H9 (cell line): ENCODE measurements around the gene CAMSAP2. TPM values are rescaled to one million over a fixed set of nuclear protein-coding genes. Genes with fewer than 3 reads are reported as not detected.
A peak's percentile ranks its signal among the peaks of the same experiment; 100 is the strongest.

ENCODE experiments used
- DNase-seq: peaks from one replicate; pipeline ENCODE4 v3.0.0-alpha.2; 2017
- H2AFZ ChIP-seq: one replicate; pipeline ENCODE4 v1.6.1; 2013; ENCODE audit warnings: mild to moderate bottlenecking, low read length, control low read depth, moderate library complexity
- H2AK5ac ChIP-seq: 2 replicates; pipeline ENCODE4 v1.6.1; 2013; ENCODE audit warnings: low read length, control low read depth, mixed read lengths; ENCODE audit not compliant: insufficient read length
- H2BK120ac ChIP-seq: one replicate; pipeline ENCODE4 v1.6.1; 2013; ENCODE audit warnings: low read depth, mild to moderate bottlenecking, low read length, control low read depth, inconsistent platforms; ENCODE audit not compliant: poor library complexity, severe bottlenecking
- H2BK12ac ChIP-seq: 2 replicates; pipeline ENCODE4 v1.6.1; 2013; ENCODE audit warnings: low read length, control low read depth, mixed read lengths, low read depth; ENCODE audit not compliant: insufficient read length
- H2BK15ac ChIP-seq: 2 replicates; pipeline ENCODE4 v1.6.1; 2013; ENCODE audit warnings: low read depth, low read length, control low read depth
- H2BK20ac ChIP-seq: one replicate; pipeline ENCODE4 v1.6.1; 2013; ENCODE audit warnings: low read depth, mild to moderate bottlenecking, low read length, control low read depth, inconsistent platforms; ENCODE audit not compliant: poor library complexity, severe bottlenecking
- H2BK5ac ChIP-seq: 2 replicates; pipeline ENCODE4 v1.6.1; 2013; ENCODE audit warnings: low read length, control low read depth, mixed read lengths; ENCODE audit not compliant: insufficient read length
- H3K14ac ChIP-seq: 2 replicates; pipeline ENCODE4 v1.6.1; 2013; ENCODE audit warnings: low read length, control low read depth; ENCODE audit not compliant: insufficient read depth
- H3K18ac ChIP-seq: 2 replicates; pipeline ENCODE4 v1.6.1; 2013; ENCODE audit warnings: low read depth, mild to moderate bottlenecking, mixed read lengths, low read length, control low read depth; ENCODE audit not compliant: insufficient read length
- H3K23ac ChIP-seq: 2 replicates; pipeline ENCODE4 v1.6.1; 2013; ENCODE audit warnings: low read length, control low read depth, mixed read lengths, low read depth; ENCODE audit not compliant: insufficient read length
- H3K23me2 ChIP-seq: 2 replicates; pipeline ENCODE4 v1.6.1; 2013; ENCODE audit warnings: low read depth, mild to moderate bottlenecking, mixed read lengths, low read length, control low read depth; ENCODE audit not compliant: insufficient read length, poor library complexity, severe bottlenecking
- H3K27ac ChIP-seq: 2 replicates; pipeline ENCODE4 v1.5.1; 2013; ENCODE audit warnings: low read length, control low read depth, mixed read lengths, low read depth; ENCODE audit not compliant: insufficient read length
- H3K27me3 ChIP-seq: 2 replicates; pipeline ENCODE4 v1.6.1; 2013; ENCODE audit warnings: low read length, control low read depth, inconsistent platforms; ENCODE audit not compliant: insufficient read depth
- H3K4ac ChIP-seq: 2 replicates; pipeline ENCODE4 v1.6.1; 2013; ENCODE audit warnings: low read depth, mild to moderate bottlenecking, control low read depth, inconsistent platforms, low read length, moderate library complexity
- H3K4me1 ChIP-seq: 2 replicates; pipeline ENCODE4 v1.6.1; 2013; ENCODE audit warnings: low read length, control low read depth, inconsistent platforms; ENCODE audit not compliant: insufficient read depth
- H3K4me2 ChIP-seq: 2 replicates; pipeline ENCODE4 v1.6.1; 2013; ENCODE audit warnings: low read length, control low read depth, mixed read lengths; ENCODE audit not compliant: insufficient read length, insufficient read depth
- H3K56ac ChIP-seq: 2 replicates; pipeline ENCODE4 v1.6.1; 2013; ENCODE audit warnings: low read depth, mild to moderate bottlenecking, mixed read lengths, low read length, control low read depth; ENCODE audit not compliant: insufficient read length
- H3K79me1 ChIP-seq: 2 replicates; pipeline ENCODE4 v1.6.1; 2013; ENCODE audit warnings: low read depth, mild to moderate bottlenecking, moderate library complexity, low read length, control low read depth, inconsistent platforms; ENCODE audit not compliant: insufficient read depth, poor library complexity, severe bottlenecking
- H3K79me2 ChIP-seq: 2 replicates; pipeline ENCODE4 v1.6.1; 2013; ENCODE audit warnings: low read length, control low read depth, inconsistent platforms; ENCODE audit not compliant: insufficient read depth
- H3K9ac ChIP-seq: 2 replicates; pipeline ENCODE4 v1.6.1; 2013; ENCODE audit warnings: low read length, control low read depth, mixed read lengths; ENCODE audit not compliant: insufficient read length; ENCODE audit errors: extremely low read depth
- H3K9me3 ChIP-seq: one replicate; pipeline ENCODE4 v1.6.1; 2013; ENCODE audit warnings: low read depth, low read length, inconsistent platforms; ENCODE audit not compliant: control insufficient read depth
- H3T11ph ChIP-seq: one replicate; pipeline ENCODE4 v1.6.1; 2013; ENCODE audit warnings: mild to moderate bottlenecking, low read length, control low read depth, inconsistent platforms
- H4K20me1 ChIP-seq: one replicate; pipeline ENCODE4 v1.6.1; 2013; ENCODE audit not compliant: control insufficient read depth, insufficient read length, insufficient read depth
- H4K5ac ChIP-seq: 2 replicates; pipeline ENCODE4 v1.6.1; 2013; ENCODE audit warnings: low read depth, mild to moderate bottlenecking, mixed read lengths, low read length, control low read depth; ENCODE audit not compliant: insufficient read length
- H4K8ac ChIP-seq: replicated peaks from 2 replicates; pipeline ENCODE4 v1.6.1; 2013; ENCODE audit warnings: low read length, control low read depth, mixed read lengths, low read depth; ENCODE audit not compliant: insufficient read length
- H4K91ac ChIP-seq: 2 replicates; pipeline ENCODE4 v1.6.1; 2013; ENCODE audit warnings: low read depth, mild to moderate bottlenecking, moderate library complexity, mixed read lengths, low read length, control low read depth; ENCODE audit not compliant: insufficient read length
- H3K27ac Mint-ChIP-seq, 3 experiments: 2 replicates in 2 of 3; 3 replicates in 1 of 3; pipeline ENCODE4 v1.8.0; 2020 to 2021; ENCODE audit warnings: mixed read lengths in 3 of 3, mild to moderate bottlenecking in 1 of 3, moderate library complexity in 1 of 3
- H3K27me3 Mint-ChIP-seq: 2 replicates; pipeline ENCODE4 v1.8.0; 2021; ENCODE audit warnings: low read depth, mild to moderate bottlenecking, moderate library complexity, mixed read lengths
- H3K36me3 Mint-ChIP-seq, 3 experiments: 2 replicates in 2 of 3; 3 replicates in 1 of 3; pipeline ENCODE4 v1.8.0; 2020 to 2021; ENCODE audit warnings: low read depth in 3 of 3, mixed read lengths in 3 of 3; ENCODE audit not compliant: insufficient read depth in 1 of 3
- H3K4me1 Mint-ChIP-seq, 2 experiments: 2 replicates each; pipeline ENCODE4 v1.8.0; 2020; ENCODE audit warnings: mixed read lengths in 2 of 2
- H3K4me3 Mint-ChIP-seq, 2 experiments: 2 replicates in 1 of 2; 3 replicates in 1 of 2; pipeline ENCODE4 v1.8.0; 2020 to 2021; ENCODE audit warnings: mild to moderate bottlenecking in 2 of 2, mixed read lengths in 2 of 2, moderate library complexity in 1 of 2
- H3K9me3 Mint-ChIP-seq, 2 experiments: 2 replicates in 1 of 2; 3 replicates in 1 of 2; pipeline ENCODE4 v1.8.0; 2020; ENCODE audit warnings: mild to moderate bottlenecking in 2 of 2, mixed read lengths in 2 of 2, moderate library complexity in 1 of 2
- WGBS: extraction: QIAGEN DNeasy Blood & Tissue Kit; methylation state at CpG from one replicate; pipeline ENCODE4 v1.1.7; 2013; ENCODE audit warnings: missing lambda C conversion rate, low lambda C conversion rate, mixed read lengths; ENCODE audit not compliant: insufficient read length; ENCODE audit errors: extremely low coverage; 5-methylcytosine and 5-hydroxymethylcytosine counted together
- total RNA-seq: library from RNA; stranded (reverse); gene quantifications from 2 replicates; pipeline ENCODE4 v1.2.1, GENCODE V29; 2021
- TF ChIP-seq, protein P1 (sequence below): fragments of 200-600 bp; sonication (generic); conservative IDR thresholded peaks from 3 replicates; pipeline ENCODE4 v1.8.0; 2021; ENCODE audit warnings: antibody characterized with exemption, mild to moderate bottlenecking

Gene CAMSAP2
- total RNA-seq, 1 experiment from 2014 or later = 33.7 TPM

DNA sequence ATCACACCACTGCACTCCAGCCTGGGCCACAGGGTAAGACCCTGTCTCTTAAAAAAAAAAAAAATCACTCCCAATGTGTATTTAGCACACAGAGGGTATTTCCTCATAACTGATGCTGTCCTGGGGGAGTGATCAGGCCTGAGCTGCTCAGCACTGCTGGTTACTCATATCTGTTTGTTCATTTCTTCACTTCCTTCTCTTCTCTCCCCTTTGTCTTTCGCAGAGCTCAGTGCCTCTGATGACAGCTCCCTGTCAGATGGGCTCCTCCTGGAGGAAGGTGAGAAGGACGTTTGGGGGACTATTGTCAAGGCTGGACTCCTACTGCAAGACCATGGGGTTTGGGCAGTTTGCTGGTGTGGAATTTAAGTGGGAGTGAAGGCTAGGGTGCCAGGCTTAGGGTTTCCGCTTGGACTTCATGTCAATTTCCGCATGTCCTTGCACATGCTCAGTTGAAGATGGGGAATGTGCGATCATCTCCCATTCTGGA lies 169.0 kb downstream of the CAMSAP2 start:
- Histone ChIP-seq H3K23ac (no peak overlapping the region), H2AFZ (no peak overlapping the region), H4K5ac (no peak overlapping the region), H3K4me1 (no peaks in the 10 kb centered on the region), H3K9ac (no peak overlapping the region), H2BK12ac (no peak overlapping the region), H3T11ph (no peak overlapping the region), H2AK5ac (no peak overlapping the region), H3K79me1 (no peaks in the 10 kb centered on the region), H2BK120ac (no peak overlapping the region), H3K4ac (no peak overlapping the region), H3K27me3 (no peaks in the 10 kb centered on the region), H3K14ac (no peak overlapping the region), H3K27ac (no peak overlapping the region), H3K9me3 (no peaks in the 10 kb centered on the region), H3K18ac (no peak overlapping the region), H3K56ac (no peak overlapping the region), H4K20me1 (no peaks in the 10 kb centered on the region), H3K79me2 (no peaks in the 10 kb centered on the region), H2BK20ac (no peak overlapping the region), H2BK5ac (no peak overlapping the region), H3K23me2 (no peaks in the 10 kb centered on the region), H3K4me2 (no peak overlapping the region), H2BK15ac (no peak overlapping the region), H4K8ac (no peak overlapping the region), H4K91ac (no peak overlapping the region)
- Mint-ChIP-seq H3K9me3 (no peaks in the 10 kb centered on the region), H3K4me1 (no peaks in the 10 kb centered on the region), H3K4me3 (no peak overlapping the region), H3K27me3 (no peaks in the 10 kb centered on the region), H3K36me3 (peaks cover 30 to 66% (median 52%) of the 10 kb centered on the region in 3 experiments; a peak in 6 of 7 replicates), H3K27ac (peak overlapping the region in 1 of 3 experiments; percentile 51; a peak in 1 of 7 replicates)
- TF ChIP-seq, protein P1, sequence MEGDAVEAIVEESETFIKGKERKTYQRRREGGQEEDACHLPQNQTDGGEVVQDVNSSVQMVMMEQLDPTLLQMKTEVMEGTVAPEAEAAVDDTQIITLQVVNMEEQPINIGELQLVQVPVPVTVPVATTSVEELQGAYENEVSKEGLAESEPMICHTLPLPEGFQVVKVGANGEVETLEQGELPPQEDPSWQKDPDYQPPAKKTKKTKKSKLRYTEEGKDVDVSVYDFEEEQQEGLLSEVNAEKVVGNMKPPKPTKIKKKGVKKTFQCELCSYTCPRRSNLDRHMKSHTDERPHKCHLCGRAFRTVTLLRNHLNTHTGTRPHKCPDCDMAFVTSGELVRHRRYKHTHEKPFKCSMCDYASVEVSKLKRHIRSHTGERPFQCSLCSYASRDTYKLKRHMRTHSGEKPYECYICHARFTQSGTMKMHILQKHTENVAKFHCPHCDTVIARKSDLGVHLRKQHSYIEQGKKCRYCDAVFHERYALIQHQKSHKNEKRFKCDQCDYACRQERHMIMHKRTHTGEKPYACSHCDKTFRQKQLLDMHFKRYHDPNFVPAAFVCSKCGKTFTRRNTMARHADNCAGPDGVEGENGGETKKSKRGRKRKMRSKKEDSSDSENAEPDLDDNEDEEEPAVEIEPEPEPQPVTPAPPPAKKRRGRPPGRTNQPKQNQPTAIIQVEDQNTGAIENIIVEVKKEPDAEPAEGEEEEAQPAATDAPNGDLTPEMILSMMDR = no peak
- no CpG with 5 or more reads among the region's 5 CpGs for WGBS
- DNase-seq = no peak
